Medulla oblongata (tissue), 1 donor: ENCODE data around the gene ZNF655.
"Not testable (repeated sequence)": the region's sequence is repeated elsewhere in the genome, so short reads cannot be mapped to it uniquely, and the experiment has no call there.

Source experiments
- DNase-seq: peaks from one replicate; pipeline ENCODE4 v3.0.0-alpha.2; 2015; ENCODE audit errors: extremely low spot score

The ZNF655 gene

GRCh38 chr7:99560834-99561736, 2.6 kb downstream of the ZNF655 start:
- DNase-seq, result no peak

- no peak for DNase-seq
These were observed 3.3 kb downstream of the ZNF655 start for GRCh38 chr7:99561737-99562051.

DNA sequence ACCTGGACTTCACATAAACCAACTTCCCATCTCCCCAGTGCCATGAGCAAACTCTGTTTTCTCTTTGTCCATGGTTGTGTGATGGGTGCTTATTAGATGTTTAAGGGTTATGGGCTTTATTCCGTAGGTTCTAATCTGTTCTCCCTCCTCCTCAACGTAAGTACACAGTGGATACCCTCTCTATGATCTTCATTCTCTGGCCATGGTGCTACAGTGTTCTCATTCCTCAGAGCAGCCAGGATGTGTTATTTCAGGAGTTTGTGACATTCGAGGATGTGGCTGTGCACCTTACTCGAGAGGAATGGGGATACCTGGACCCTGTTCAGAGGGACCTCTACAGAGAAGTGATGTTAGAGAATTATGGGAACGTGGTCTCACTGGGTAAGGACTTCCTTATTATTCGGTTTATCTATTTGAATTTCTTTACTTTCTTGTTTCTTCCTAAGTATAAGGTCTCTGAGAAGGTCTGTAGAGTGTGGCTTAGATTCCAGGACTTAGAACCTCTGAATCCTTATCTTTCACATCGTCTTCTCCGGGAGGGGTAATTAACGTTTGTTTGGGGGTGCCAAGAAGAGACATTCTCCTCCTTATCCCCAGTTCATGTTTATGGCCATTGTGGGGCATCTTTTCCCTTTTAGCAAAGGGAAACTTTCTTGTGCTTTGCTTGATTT, 3.8 kb downstream of the ZNF655 start:
- DNase-seq, result no peak

DNA sequence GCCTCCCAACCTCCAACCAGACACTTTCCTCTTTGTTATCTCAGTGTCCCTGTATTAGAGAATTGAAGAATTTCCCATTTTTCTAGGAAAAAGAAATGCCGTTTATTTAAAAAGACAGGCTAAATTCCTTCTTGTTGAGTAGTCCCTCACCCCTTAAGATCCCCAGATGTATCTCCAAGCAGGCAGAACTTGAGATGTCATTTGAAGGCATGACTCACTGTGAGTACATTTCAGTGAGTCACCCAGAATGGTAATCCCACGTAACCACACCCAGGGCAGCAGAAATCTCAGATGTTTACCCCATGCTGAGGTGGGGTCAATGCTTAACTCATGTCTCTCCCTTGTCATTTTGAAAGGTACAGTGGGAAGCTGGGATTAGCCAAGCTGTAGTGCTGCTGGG, 4.4 kb downstream of the ZNF655 start:
- no peak for DNase-seq

GRCh38 chr7:99563650-99564049, 5.2 kb downstream of the ZNF655 start:
- no peak for DNase-seq

- DNase-seq, result not testable (repeated sequence)
These were observed 10.3 kb downstream of the ZNF655 start for GRCh38 chr7:99568770-99569169.

DNA sequence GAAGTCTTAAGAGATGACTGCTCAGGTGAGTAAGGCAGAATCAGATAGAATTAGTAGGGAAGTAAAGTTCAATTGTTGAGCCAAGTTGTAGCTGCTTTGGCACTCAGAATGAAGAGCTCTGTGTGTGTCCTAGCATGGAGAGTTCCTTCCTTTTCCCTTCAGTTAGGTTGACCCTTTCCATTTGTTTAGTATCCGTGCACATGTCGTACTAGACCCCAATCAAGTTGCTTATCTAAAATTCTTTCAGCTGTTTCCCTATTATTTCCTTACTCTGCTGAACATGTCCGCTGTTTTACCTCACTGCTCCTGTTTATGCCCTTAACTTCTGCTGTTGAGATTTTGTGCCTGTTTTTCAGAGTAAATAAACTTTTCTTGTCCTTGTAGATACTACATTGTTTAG, 13.3 kb downstream of the ZNF655 start:
- no peak for DNase-seq

- DNase-seq, result no peak
These were observed 14.8 kb downstream of the ZNF655 start for GRCh38 chr7:99573257-99573656.

- DNase-seq, result no peak
These were observed 17.8 kb downstream of the ZNF655 start for GRCh38 chr7:99576251-99576650.

DNA sequence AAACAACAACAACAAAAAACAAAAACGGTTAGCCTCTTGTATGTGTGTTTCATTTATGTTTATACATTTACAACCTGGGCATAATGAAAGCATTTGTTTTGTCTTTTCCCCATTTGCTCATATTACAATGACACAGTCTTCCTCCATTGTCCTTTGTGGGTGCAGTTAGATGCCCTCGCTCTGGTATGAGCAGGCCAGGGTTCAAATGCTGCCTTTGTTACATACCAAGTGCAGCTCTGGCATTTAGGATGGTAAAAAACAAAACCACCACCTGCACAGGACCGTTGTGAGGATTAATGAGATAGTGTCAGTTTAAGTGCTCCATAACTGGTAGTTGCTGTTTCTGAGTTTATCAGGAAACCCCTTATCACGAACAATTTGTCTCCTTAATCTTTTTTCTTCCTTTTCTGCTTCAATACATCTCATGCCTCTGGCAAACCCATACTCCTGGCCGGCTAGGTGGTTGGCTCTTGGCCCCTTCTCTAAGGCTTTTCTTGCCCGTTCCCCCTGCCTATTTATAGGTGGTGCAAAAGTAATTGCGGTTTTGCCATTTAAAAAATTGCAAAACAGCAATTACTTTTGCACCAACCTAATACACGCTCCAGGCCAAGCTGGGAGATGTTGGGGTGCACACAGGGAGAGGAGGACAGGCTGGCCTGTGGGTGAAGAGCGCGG, 21.0 kb downstream of the ZNF655 start:
- peak; percentile 56 for DNase-seq

DNA sequence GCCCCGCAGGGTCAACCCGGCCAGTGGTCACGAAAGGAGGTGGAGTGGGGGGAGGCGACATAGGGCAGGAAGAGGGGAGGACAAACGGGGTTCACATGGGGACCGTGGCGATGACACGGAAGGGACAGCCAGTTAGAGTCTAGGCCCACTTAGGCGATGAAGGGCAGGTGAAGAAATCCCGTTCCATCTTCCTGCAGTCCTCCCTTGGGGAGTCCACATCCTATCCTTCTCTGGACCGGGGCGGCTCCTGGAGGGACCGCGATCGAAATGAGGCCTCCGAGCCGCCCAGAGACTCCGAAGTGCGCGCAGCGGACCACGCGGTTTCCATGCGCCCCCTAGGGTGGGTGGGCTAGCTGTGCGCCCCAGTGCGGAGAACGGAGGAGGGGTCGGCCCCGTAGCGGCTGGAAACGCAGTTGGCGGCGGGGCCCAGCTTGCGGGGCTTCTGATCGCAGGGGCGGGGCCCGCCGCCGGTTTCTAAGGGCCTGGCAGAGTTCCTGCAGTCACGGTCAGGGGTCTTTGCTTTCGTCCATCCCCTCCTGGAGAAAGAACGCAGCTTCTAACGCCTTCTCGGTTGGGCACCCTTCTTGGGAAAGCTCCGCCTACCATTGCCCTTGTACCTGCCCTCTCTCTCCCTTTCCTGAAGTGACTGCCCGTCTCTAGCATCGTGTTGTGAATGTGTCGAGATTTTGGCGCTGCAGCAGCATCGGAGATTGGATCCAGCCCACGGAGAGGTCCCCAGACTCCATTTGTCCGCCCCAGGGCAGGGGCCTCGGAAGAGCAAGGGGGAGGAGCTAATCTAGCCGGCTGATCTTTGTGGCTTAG, 21.7 kb downstream of the ZNF655 start:
- DNase-seq, result peak; percentile 35

GRCh38 chr7:99580778-99581332, 22.4 kb downstream of the ZNF655 start:
- not testable (repeated sequence) for DNase-seq

- DNase-seq, result no peak
These were observed 30.4 kb downstream of the ZNF655 start for GRCh38 chr7:99588868-99589267.

- DNase-seq, result no peak
These were observed 36.7 kb downstream of the ZNF655 start for GRCh38 chr7:99594948-99595745.

GRCh38 chr7:99596408-99596955, 38.0 kb downstream of the ZNF655 start:
- no peak for DNase-seq

DNA sequence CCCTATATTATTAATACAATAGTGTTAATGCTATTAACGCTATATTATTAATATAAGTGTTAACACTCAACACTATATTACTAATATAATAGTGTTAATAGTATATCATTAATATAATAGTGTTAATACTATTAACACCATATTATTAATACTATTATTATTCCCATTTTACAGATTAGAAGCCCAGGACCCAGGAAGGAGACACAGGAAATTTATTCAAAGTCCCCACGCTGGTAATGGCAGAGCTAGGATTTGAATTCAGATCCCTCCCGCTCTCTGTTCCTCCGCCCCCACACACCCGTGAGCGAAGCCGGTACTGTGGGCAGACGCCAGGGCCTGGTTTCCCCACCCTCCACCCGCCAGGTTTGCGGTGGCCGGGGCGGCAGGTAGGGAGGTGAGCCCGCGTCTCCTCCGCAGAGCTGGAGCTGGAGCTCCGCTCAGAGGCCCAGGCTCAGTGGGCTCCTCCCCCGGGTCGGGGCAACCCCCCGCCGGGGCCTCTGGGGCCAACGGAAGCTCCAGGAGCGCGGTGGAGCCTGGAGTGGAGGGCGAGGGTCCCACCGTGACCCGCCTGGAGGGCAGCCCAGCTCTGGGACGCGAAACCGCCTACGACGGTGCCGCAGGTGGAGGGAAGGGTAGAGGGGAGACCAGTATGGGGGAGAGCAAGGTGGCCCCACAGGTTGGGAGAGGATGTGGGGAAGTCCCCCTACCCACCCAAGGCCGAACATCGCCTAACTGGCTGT, 39.5 kb downstream of the ZNF655 start, which contains the start of gene TMEM225B:
TSS of gene TMEM225B (plus strand) at position 506 of the 740 bp plus-strand sequence. CDS start 6,122 bp downstream, outside the sequence.
- DNase-seq, result no peak

GRCh38 chr7:99599836-99600235, 41.4 kb downstream of the ZNF655 start:
- no peak for DNase-seq

DNA sequence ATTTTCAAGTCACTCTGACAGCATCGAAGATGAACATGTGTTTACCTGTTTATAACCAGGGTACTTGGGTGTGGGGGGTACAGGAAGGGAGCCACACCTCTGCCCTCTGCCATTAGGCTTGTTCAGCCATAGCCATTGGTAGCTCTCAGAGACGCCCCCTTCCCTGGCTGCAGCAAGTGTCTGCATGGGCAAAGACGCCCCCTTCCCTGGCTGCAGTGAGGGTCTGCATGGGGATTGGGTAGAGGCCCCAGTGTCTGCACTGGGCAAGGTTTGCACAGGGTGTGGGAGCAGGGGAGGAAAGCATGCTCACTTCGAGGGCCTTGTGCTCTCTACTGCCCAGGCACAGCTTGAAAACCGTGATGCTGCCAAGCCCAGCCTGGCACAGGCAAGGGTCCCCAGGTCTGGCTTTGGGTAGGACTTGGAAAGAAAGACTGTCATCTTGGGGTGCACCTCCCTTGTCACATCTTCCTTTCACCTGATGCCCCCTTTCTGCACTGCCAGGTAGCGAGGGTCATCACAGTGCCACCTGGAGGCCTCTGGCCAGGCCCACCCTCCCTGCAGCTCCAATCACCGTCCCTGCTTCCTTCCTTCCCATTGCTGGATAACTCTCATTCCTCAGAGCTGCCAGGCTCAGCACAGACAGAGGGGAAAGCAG, 43.3 kb downstream of the ZNF655 start:
- no peak for DNase-seq

- no peak for DNase-seq
These were observed 47.1 kb downstream of the ZNF655 start for GRCh38 chr7:99605527-99605926.
